ENCODE data around the gene MCU.
"Not testable (repeated sequence)": the region's sequence is repeated elsewhere in the genome, so short reads cannot be mapped to it uniquely, and the experiment has no call there.

Gene MCU

DNA sequence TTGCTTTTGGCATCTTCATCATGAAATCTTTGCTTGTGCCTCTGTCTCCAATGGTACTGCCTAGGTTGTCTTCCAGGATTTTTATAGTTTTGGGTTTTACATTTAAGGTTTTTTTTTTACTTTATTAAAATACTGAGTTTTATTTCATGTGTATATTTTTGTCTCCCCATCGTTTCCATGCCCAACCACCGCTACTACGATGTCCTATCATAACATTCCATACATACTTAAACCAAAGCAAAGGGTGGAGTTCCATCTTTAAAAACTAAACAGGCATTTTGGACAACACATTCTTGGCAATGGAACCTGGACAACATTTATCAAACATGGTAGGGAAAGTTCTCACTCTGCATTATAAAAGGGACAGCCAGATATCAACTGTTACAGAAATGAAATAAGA, 225.3 kb downstream of the MCU start:
- H2AFZ ChIP-seq (ENCODE audit: low read depth, low read length); H3K4ac ChIP-seq (ENCODE audit: low read depth in 1 of 2, low read length in 2 of 2); H3K27me3 ChIP-seq (ENCODE audit: control insufficient read depth in 1 of 2, insufficient read depth in 1 of 2, low read length in 2 of 2); H3K23ac ChIP-seq (ENCODE audit: low read length in 2 of 2); H3K9ac ChIP-seq (ENCODE audit: low read length); H3K27ac ChIP-seq (ENCODE audit: low read length, poor library complexity, severe bottlenecking); H4K8ac ChIP-seq (ENCODE audit: low read length); DNase-seq; H3K36me3 ChIP-seq (ENCODE audit: control insufficient read depth in 1 of 2, insufficient read depth in 2 of 2, low read depth in 1 of 2, low read length in 2 of 2); H3K79me1 ChIP-seq (replicated peaks; ENCODE audit: low read length, poor library complexity, severe bottlenecking); H3K4me3 ChIP-seq (ENCODE audit: insufficient read depth in 1 of 2, low read depth in 1 of 2, low read length in 2 of 2); H2BK12ac ChIP-seq (ENCODE audit: low read length in 2 of 2); H2BK5ac ChIP-seq (ENCODE audit: low read depth, low read length, poor library complexity, severe bottlenecking); H3K14ac ChIP-seq (ENCODE audit: low read length in 2 of 2); H3K4me1 ChIP-seq (ENCODE audit: control insufficient read depth, insufficient read depth, low read depth, low read length); H3K18ac ChIP-seq (ENCODE audit: low read depth in 1 of 2, low read length in 2 of 2); H2AK5ac ChIP-seq (ENCODE audit: low read length, severe bottlenecking); H2BK120ac ChIP-seq (ENCODE audit: low read depth, low read length); H4K91ac ChIP-seq (ENCODE audit: low read length); H3K4me2 ChIP-seq (ENCODE audit: low read length, poor library complexity, severe bottlenecking); H2BK15ac ChIP-seq (ENCODE audit: low read depth, poor library complexity, severe bottlenecking): not testable (repeated sequence)
- H3K9me3 ChIP-seq (ENCODE audit: control insufficient read depth, low read length), result peaks cover 30% of the 10 kb centered on the region
- 69% methylated on average over 3 of the region's 3 CpGs for WGBS

DNA sequence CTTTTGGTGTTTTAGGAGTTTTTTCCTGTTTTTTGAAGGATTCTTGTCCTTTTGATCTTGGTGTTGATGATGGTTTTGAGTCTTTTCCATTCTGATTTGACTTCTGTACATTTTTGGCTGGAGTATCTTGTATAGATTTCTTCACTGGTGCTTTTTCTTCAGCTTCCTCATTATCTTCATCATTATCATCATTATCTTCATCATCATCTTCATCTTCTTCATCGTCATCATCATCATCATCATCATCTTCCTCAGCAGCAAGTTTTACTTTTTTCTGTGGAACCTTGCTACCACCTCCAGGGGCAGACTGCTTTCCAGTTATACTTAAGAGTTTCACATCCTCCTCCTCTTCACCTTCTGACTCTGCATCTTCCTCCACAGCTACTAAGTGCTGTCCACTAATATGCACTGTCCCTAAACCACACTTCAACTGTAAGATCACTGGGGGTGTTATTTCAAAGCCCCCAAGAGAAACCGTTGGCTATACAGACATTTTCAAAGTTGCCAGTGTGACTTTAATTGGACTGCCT, 225.9 kb downstream of the MCU start:
- H2BK15ac ChIP-seq (ENCODE audit: low read depth, poor library complexity, severe bottlenecking); H3K4me2 ChIP-seq (ENCODE audit: low read length, poor library complexity, severe bottlenecking); H3K14ac ChIP-seq (ENCODE audit: low read length in 2 of 2); H2BK12ac ChIP-seq (ENCODE audit: low read length in 2 of 2); H3K23ac ChIP-seq (ENCODE audit: low read length in 2 of 2); H3K27ac ChIP-seq (ENCODE audit: low read length, poor library complexity, severe bottlenecking); H3K4me1 ChIP-seq (ENCODE audit: control insufficient read depth, insufficient read depth, low read depth, low read length); H2BK5ac ChIP-seq (ENCODE audit: low read depth, low read length, poor library complexity, severe bottlenecking); H3K27me3 ChIP-seq (ENCODE audit: control insufficient read depth in 1 of 2, insufficient read depth in 1 of 2, low read length in 2 of 2); H3K18ac ChIP-seq (ENCODE audit: low read depth in 1 of 2, low read length in 2 of 2); H2AFZ ChIP-seq (ENCODE audit: low read depth, low read length); H3K4ac ChIP-seq (ENCODE audit: low read depth in 1 of 2, low read length in 2 of 2); H4K91ac ChIP-seq (ENCODE audit: low read length); H4K8ac ChIP-seq (ENCODE audit: low read length); H2BK120ac ChIP-seq (ENCODE audit: low read depth, low read length); H2AK5ac ChIP-seq (ENCODE audit: low read length, severe bottlenecking); H3K9ac ChIP-seq (ENCODE audit: low read length); DNase-seq; H3K4me3 ChIP-seq (ENCODE audit: insufficient read depth in 1 of 2, low read depth in 1 of 2, low read length in 2 of 2); H3K36me3 ChIP-seq (ENCODE audit: control insufficient read depth in 1 of 2, insufficient read depth in 2 of 2, low read depth in 1 of 2, low read length in 2 of 2); H3K79me1 ChIP-seq (replicated peaks; ENCODE audit: low read length, poor library complexity, severe bottlenecking): not testable (repeated sequence)
- WGBS, result 85% methylated on average over 2 of the region's 2 CpGs
- peaks cover 33% of the 10 kb centered on the region for H3K9me3 ChIP-seq (ENCODE audit: control insufficient read depth, low read length)

DNA sequence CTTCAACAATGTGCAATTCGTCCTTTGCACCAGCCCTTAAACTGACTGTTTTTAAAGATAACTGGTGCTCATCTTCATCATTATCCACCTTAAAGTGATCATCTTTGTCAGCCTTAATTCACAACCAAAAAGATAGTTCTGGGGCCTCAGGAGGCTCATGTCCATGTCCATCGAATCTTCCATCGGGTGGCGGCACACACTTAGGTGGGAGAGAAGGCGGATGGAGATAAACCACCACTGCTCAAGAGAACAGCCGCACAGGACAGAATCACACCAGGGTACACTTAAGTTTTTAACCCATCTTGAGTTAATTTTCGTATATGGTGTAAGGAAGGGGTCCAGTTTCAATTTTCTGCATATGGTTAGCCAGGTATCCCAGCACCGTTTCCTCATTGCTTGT, 226.4 kb downstream of the MCU start:
- no peak overlapping the region for H2AK5ac ChIP-seq (ENCODE audit: low read length, severe bottlenecking)
- H3K4me2 ChIP-seq (ENCODE audit: low read length, poor library complexity, severe bottlenecking), result no peak overlapping the region
- no peak for DNase-seq
- H2AFZ ChIP-seq (ENCODE audit: low read depth, low read length), result no peak overlapping the region
- H3K4me1 ChIP-seq (ENCODE audit: control insufficient read depth, insufficient read depth, low read depth, low read length), result no peaks in the 10 kb centered on the region
- no peak overlapping the region for H4K91ac ChIP-seq (ENCODE audit: low read length)
- no peak overlapping the region for H3K27ac ChIP-seq (ENCODE audit: low read length, poor library complexity, severe bottlenecking)
- 93% methylated on average over 8 of the region's 8 CpGs for WGBS
- no peak overlapping the region for H2BK15ac ChIP-seq (ENCODE audit: low read depth, poor library complexity, severe bottlenecking)
- H3K18ac ChIP-seq (ENCODE audit: low read depth in 1 of 2, low read length in 2 of 2), result no peak overlapping the region
- H3K4me3 ChIP-seq (ENCODE audit: insufficient read depth in 1 of 2, low read depth in 1 of 2, low read length in 2 of 2), result no peak overlapping the region
- no peaks in the 10 kb centered on the region for H3K36me3 ChIP-seq (ENCODE audit: control insufficient read depth in 1 of 2, insufficient read depth in 2 of 2, low read depth in 1 of 2, low read length in 2 of 2)
- no peak overlapping the region for H3K23ac ChIP-seq (ENCODE audit: low read length in 2 of 2)
- H4K8ac ChIP-seq (ENCODE audit: low read length), result no peak overlapping the region
- no peaks in the 10 kb centered on the region for H3K27me3 ChIP-seq (ENCODE audit: control insufficient read depth in 1 of 2, insufficient read depth in 1 of 2, low read length in 2 of 2)
- no peak overlapping the region for H2BK120ac ChIP-seq (ENCODE audit: low read depth, low read length)
- H3K79me1 ChIP-seq (replicated peaks; ENCODE audit: low read length, poor library complexity, severe bottlenecking), result no peaks in the 10 kb centered on the region
- no peak overlapping the region for H3K14ac ChIP-seq (ENCODE audit: low read length in 2 of 2)
- peaks cover 36% of the 10 kb centered on the region for H3K9me3 ChIP-seq (ENCODE audit: control insufficient read depth, low read length)
- H3K4ac ChIP-seq (ENCODE audit: low read depth in 1 of 2, low read length in 2 of 2), result no peak overlapping the region
- no peak overlapping the region for H3K9ac ChIP-seq (ENCODE audit: low read length)
- H2BK5ac ChIP-seq (ENCODE audit: low read depth, low read length, poor library complexity, severe bottlenecking), result no peak overlapping the region
- no peak overlapping the region for H2BK12ac ChIP-seq (ENCODE audit: low read length in 2 of 2)

DNA sequence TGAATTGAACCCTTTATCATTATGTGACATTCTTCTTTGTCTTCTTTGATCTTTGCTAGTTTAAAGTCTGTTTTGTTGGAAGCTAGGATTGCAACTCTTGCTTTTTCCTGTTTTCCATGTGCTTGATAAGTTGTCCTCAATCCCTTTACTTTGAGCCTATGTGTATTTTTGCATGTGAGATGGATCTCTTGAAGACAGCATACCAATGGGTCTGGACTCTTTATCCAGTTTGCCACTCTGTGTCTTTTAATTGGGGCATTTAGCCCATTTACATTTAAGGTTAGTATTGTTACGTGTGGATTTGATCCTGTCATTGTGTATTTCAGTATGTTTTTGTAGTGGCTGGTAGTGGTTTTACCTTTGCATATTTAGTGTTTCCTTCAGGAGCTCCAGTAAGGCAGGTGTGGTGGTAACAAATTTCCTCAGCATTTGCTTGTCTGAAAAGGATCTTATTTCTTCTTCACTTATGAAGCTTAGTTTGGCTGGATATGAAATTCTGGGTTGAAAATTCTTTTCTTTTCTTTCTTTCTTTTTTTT, 229.3 kb downstream of the MCU start:
- not testable (repeated sequence) for H3K27ac ChIP-seq (ENCODE audit: low read length, poor library complexity, severe bottlenecking)
- 88% methylated on average over 1 of the region's 1 CpG for WGBS

More for the DNA sequence above, 229.3 kb downstream of the MCU start:
- H3K23ac ChIP-seq (ENCODE audit: low read length in 2 of 2); H2AK5ac ChIP-seq (ENCODE audit: low read length, severe bottlenecking); H2BK120ac ChIP-seq (ENCODE audit: low read depth, low read length); H2AFZ ChIP-seq (ENCODE audit: low read depth, low read length); H4K91ac ChIP-seq (ENCODE audit: low read length); H3K4me1 ChIP-seq (ENCODE audit: control insufficient read depth, insufficient read depth, low read depth, low read length); H3K14ac ChIP-seq (ENCODE audit: low read length in 2 of 2); H2BK5ac ChIP-seq (ENCODE audit: low read depth, low read length, poor library complexity, severe bottlenecking); DNase-seq; H3K4ac ChIP-seq (ENCODE audit: low read depth in 1 of 2, low read length in 2 of 2); H3K36me3 ChIP-seq (ENCODE audit: control insufficient read depth in 1 of 2, insufficient read depth in 2 of 2, low read depth in 1 of 2, low read length in 2 of 2); H3K79me1 ChIP-seq (replicated peaks; ENCODE audit: low read length, poor library complexity, severe bottlenecking); H3K18ac ChIP-seq (ENCODE audit: low read depth in 1 of 2, low read length in 2 of 2); H3K4me3 ChIP-seq (ENCODE audit: insufficient read depth in 1 of 2, low read depth in 1 of 2, low read length in 2 of 2); H2BK15ac ChIP-seq (ENCODE audit: low read depth, poor library complexity, severe bottlenecking); H3K27me3 ChIP-seq (ENCODE audit: control insufficient read depth in 1 of 2, insufficient read depth in 1 of 2, low read length in 2 of 2); H3K9ac ChIP-seq (ENCODE audit: low read length); H4K8ac ChIP-seq (ENCODE audit: low read length); H2BK12ac ChIP-seq (ENCODE audit: low read length in 2 of 2); H3K4me2 ChIP-seq (ENCODE audit: low read length, poor library complexity, severe bottlenecking): not testable (repeated sequence)
- H3K9me3 ChIP-seq (ENCODE audit: control insufficient read depth, low read length), result peaks cover 39% of the 10 kb centered on the region

Data from mesenchymal stem cell (in vitro differentiated cells and primary cell).